Liver (tissue), 9 donors: ENCODE measurements around the gene CCDC63. TPM values are rescaled to one million over a fixed set of nuclear protein-coding genes. Genes with fewer than 3 reads are reported as not detected.

ENCODE experiments used
- DNase-seq: peaks from one replicate; pipeline ENCODE4 v3.0.0-alpha.2; 2017; ENCODE audit warnings: low spot score
- H3K27ac ChIP-seq, 2 donors: one replicate each; pipeline ENCODE4 v1.7.0; 2013; ENCODE audit warnings: inconsistent platforms in 2 of 2, low read length in 2 of 2, control low read depth in 1 of 2, low read depth in 1 of 2, mild to moderate bottlenecking in 1 of 2
- H3K27me3 ChIP-seq, 4 donors: one replicate each; pipeline versions ENCODE4 v1.6.1 to v1.7.0; 2013; ENCODE audit warnings: low read length in 3 of 4, inconsistent platforms in 1 of 4, mild to moderate bottlenecking in 1 of 4, moderate library complexity in 1 of 4; ENCODE audit not compliant: control insufficient read depth in 4 of 4, insufficient read depth in 4 of 4
- H3K36me3 ChIP-seq, 4 donors: one replicate each; pipeline versions ENCODE4 v1.6.1 to v1.7.0; 2013; ENCODE audit warnings: low read length in 3 of 4, mild to moderate bottlenecking in 3 of 4, low read depth in 1 of 4, moderate library complexity in 1 of 4; ENCODE audit not compliant: control insufficient read depth in 4 of 4, insufficient read depth in 3 of 4
- H3K4me1 ChIP-seq, 4 donors: one replicate each; pipeline versions ENCODE4 v1.6.1 to v1.7.0; 2013; ENCODE audit warnings: low read length in 3 of 4, mild to moderate bottlenecking in 3 of 4, moderate library complexity in 1 of 4; ENCODE audit not compliant: control insufficient read depth in 4 of 4, insufficient read depth in 4 of 4
- H3K4me3 ChIP-seq, 3 donors: one replicate each; pipeline versions ENCODE4 v1.6.1 to v1.7.0; 2013; ENCODE audit warnings: low read length in 3 of 3, control low read depth in 1 of 3, low read depth in 1 of 3, mild to moderate bottlenecking in 1 of 3
- H3K9ac ChIP-seq, 2 donors: one replicate each; pipeline ENCODE4 v1.7.0; 2013; ENCODE audit warnings: low read length in 2 of 2, mild to moderate bottlenecking in 2 of 2, moderate library complexity in 2 of 2, control low read depth in 1 of 2, low read depth in 1 of 2
- H3K9me3 ChIP-seq, 4 donors: one replicate each; pipeline versions ENCODE4 v1.6.1 to v1.7.0; 2013; ENCODE audit warnings: low read length in 3 of 4; ENCODE audit not compliant: control insufficient read depth in 4 of 4
- EGR1 ChIP-seq, 2 donors: IDR thresholded peaks; 2 replicates each; pipeline ENCODE4 v1.6.1; 2016 to 2018; ENCODE audit warnings: antibody characterized with exemption in 2 of 2, low read depth in 2 of 2
- FOXA1 ChIP-seq: IDR thresholded peaks from 2 replicates; pipeline ENCODE4 v1.6.1; 2016; ENCODE audit warnings: antibody characterized with exemption
- FOXA2 ChIP-seq: IDR thresholded peaks from 2 replicates; pipeline ENCODE4 v1.6.1; 2016; ENCODE audit warnings: antibody characterized with exemption
- GABPA ChIP-seq, 2 donors: IDR thresholded peaks in 1 of 2; conservative IDR thresholded peaks in 1 of 2; 2 replicates each; pipeline ENCODE4 v1.6.1; 2016; ENCODE audit warnings: antibody characterized with exemption in 2 of 2, mild to moderate bottlenecking in 1 of 2, moderate library complexity in 1 of 2
- HNF4A ChIP-seq, 2 donors: conservative IDR thresholded peaks; 2 replicates each; pipeline ENCODE4 v1.6.1; 2016; ENCODE audit warnings: antibody characterized with exemption in 2 of 2, mild to moderate bottlenecking in 2 of 2
- HNF4G ChIP-seq: IDR thresholded peaks from 2 replicates; pipeline ENCODE4 v1.6.1; 2016; ENCODE audit warnings: antibody characterized with exemption
- JUND ChIP-seq, 2 donors: IDR thresholded peaks; 2 replicates each; pipeline ENCODE4 v1.6.1; 2016; ENCODE audit warnings: antibody characterized with exemption in 2 of 2
- NR2F2 ChIP-seq: IDR thresholded peaks from 2 replicates; pipeline ENCODE4 v1.6.1; 2016; ENCODE audit warnings: antibody characterized with exemption
- RAD21 ChIP-seq, 2 donors: IDR thresholded peaks; 2 replicates each; pipeline ENCODE4 v1.6.1; 2016; ENCODE audit warnings: antibody characterized with exemption in 2 of 2, mild to moderate bottlenecking in 2 of 2
- RXRA ChIP-seq, 2 donors: IDR thresholded peaks; 2 replicates each; pipeline ENCODE4 v1.6.1; 2017 to 2018; ENCODE audit warnings: antibody characterized with exemption in 2 of 2, mild to moderate bottlenecking in 1 of 2
- SP1 ChIP-seq: IDR thresholded peaks from 2 replicates; pipeline ENCODE4 v1.6.1; 2018; ENCODE audit warnings: antibody characterized with exemption, mild to moderate bottlenecking
- TAF1 ChIP-seq: conservative IDR thresholded peaks from 2 replicates; pipeline ENCODE4 v1.6.1; 2016; ENCODE audit warnings: antibody characterized with exemption, mild to moderate bottlenecking
- YY1 ChIP-seq: IDR thresholded peaks from 2 replicates; pipeline ENCODE4 v1.6.1; 2016; ENCODE audit warnings: antibody characterized with exemption, mild to moderate bottlenecking
- WGBS: extraction: QIAGEN DNeasy Blood & Tissue Kit; methylation state at CpG from one replicate; pipeline ENCODE4 v1.1.7; 2013; 5-methylcytosine and 5-hydroxymethylcytosine counted together
- polyA plus RNA-seq, 2 donors: library from polyadenylated mRNA; stranded (reverse) in 1 of 2; unstranded in 1 of 2; fragments of 200-250 nt in 1 of 2; fragments of >200 nt in 1 of 2; fragmentation: Nextera tagmentation in 1 of 2; extraction: Ambion mirVana in 1 of 2; gene quantifications; one replicate each; pipeline versions ENCODE4 v1.2.1 to v1.2.3, GENCODE V29; 2013 to 2015
- total RNA-seq, 2 donors: library from RNA; depleted of rRNA; stranded (reverse); fragments of >200 nt; gene quantifications; one replicate each; pipeline ENCODE4 v1.2.3, GENCODE V29; 2014
- TF ChIP-seq, protein P1 (sequence below): IDR thresholded peaks from 2 replicates; pipeline ENCODE4 v1.6.1; 2016; ENCODE audit warnings: antibody characterized with exemption
- TF ChIP-seq, protein P2 (sequence below): fragments of 150-350 bp; IDR thresholded peaks from 2 replicates; pipeline ENCODE4 v1.5.1; 2017; ENCODE audit warnings: improper control_type of control experiment, low read depth, low read length; ENCODE audit not compliant: missing input control
- TF ChIP-seq, protein P3 (sequence below): IDR thresholded peaks from 2 replicates; pipeline ENCODE4 v1.6.1; 2016; ENCODE audit warnings: antibody characterized with exemption
- TF ChIP-seq, protein P4 (sequence below): IDR thresholded peaks from 2 replicates; pipeline ENCODE4 v1.6.1; 2016; ENCODE audit warnings: antibody characterized with exemption, mild to moderate bottlenecking
- TF ChIP-seq, protein P5 (sequence below): IDR thresholded peaks from 2 replicates; pipeline ENCODE4 v1.6.1; 2016; ENCODE audit warnings: antibody characterized with exemption
- donor health status: healthy.
- donor health status: healthy.
- donor health status: healthy.
- donor health status: healthy.
- donor health status: healthy.

Gene CCDC63
- total and polyA plus RNA-seq, 4 donors = not detected

DNA sequence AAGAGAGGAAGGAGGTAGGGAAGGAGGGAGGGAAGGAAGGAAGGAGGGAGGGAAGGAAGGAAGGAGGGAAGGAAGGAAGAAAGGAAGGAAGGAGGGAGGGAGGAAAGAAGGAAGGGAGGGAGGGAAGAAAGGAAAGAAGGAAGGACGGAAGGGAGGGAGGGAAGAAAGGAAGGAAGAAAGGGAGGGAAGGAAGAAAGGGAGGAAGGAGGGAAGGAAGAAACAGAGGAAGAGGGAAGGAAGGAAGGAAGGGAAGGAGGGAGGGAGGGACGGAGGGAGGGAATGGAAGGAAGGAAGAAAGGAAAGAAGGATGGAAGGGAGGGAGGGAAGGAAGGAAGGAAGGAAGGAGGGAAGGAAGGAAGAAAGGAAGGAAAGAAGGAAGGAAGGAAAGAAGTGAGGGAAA, 22.4 kb upstream of the CCDC63 start:
- H3K27ac ChIP-seq = no peak overlapping the region
- 79% methylated on average over 2 of the region's 2 CpGs for WGBS

More for the DNA sequence above, 22.4 kb upstream of the CCDC63 start:
- TF ChIP-seq, protein P1, sequence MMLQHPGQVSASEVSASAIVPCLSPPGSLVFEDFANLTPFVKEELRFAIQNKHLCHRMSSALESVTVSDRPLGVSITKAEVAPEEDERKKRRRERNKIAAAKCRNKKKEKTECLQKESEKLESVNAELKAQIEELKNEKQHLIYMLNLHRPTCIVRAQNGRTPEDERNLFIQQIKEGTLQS = no peak
- no peak for TF ChIP-seq NR2F2
- no peak for TF ChIP-seq EGR1 (IDR thresholded peaks at IDR 0.05; ENCODE audit: low read depth in 2 of 2)
- TF ChIP-seq, protein P2, sequence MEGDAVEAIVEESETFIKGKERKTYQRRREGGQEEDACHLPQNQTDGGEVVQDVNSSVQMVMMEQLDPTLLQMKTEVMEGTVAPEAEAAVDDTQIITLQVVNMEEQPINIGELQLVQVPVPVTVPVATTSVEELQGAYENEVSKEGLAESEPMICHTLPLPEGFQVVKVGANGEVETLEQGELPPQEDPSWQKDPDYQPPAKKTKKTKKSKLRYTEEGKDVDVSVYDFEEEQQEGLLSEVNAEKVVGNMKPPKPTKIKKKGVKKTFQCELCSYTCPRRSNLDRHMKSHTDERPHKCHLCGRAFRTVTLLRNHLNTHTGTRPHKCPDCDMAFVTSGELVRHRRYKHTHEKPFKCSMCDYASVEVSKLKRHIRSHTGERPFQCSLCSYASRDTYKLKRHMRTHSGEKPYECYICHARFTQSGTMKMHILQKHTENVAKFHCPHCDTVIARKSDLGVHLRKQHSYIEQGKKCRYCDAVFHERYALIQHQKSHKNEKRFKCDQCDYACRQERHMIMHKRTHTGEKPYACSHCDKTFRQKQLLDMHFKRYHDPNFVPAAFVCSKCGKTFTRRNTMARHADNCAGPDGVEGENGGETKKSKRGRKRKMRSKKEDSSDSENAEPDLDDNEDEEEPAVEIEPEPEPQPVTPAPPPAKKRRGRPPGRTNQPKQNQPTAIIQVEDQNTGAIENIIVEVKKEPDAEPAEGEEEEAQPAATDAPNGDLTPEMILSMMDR = no peak
- TF ChIP-seq SP1 = no peak
- TF ChIP-seq YY1 = no peak
- no peak for TF ChIP-seq TAF1
- TF ChIP-seq, protein P3, sequence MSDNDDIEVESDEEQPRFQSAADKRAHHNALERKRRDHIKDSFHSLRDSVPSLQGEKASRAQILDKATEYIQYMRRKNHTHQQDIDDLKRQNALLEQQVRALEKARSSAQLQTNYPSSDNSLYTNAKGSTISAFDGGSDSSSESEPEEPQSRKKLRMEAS = no peak
- no peak for TF ChIP-seq HNF4A (conservative IDR thresholded peaks at IDR 0.05)
- TF ChIP-seq JUND (IDR thresholded peaks at IDR 0.05) = no peak
- TF ChIP-seq FOXA1 = no peak
- TF ChIP-seq, protein P4, sequence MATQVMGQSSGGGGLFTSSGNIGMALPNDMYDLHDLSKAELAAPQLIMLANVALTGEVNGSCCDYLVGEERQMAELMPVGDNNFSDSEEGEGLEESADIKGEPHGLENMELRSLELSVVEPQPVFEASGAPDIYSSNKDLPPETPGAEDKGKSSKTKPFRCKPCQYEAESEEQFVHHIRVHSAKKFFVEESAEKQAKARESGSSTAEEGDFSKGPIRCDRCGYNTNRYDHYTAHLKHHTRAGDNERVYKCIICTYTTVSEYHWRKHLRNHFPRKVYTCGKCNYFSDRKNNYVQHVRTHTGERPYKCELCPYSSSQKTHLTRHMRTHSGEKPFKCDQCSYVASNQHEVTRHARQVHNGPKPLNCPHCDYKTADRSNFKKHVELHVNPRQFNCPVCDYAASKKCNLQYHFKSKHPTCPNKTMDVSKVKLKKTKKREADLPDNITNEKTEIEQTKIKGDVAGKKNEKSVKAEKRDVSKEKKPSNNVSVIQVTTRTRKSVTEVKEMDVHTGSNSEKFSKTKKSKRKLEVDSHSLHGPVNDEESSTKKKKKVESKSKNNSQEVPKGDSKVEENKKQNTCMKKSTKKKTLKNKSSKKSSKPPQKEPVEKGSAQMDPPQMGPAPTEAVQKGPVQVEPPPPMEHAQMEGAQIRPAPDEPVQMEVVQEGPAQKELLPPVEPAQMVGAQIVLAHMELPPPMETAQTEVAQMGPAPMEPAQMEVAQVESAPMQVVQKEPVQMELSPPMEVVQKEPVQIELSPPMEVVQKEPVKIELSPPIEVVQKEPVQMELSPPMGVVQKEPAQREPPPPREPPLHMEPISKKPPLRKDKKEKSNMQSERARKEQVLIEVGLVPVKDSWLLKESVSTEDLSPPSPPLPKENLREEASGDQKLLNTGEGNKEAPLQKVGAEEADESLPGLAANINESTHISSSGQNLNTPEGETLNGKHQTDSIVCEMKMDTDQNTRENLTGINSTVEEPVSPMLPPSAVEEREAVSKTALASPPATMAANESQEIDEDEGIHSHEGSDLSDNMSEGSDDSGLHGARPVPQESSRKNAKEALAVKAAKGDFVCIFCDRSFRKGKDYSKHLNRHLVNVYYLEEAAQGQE = no peak
- TF ChIP-seq GABPA (IDR thresholded peaks at IDR 0.05 in 1 of 2, conservative IDR thresholded peaks at IDR 0.05 in 1 of 2) = no peak
- no peak for TF ChIP-seq RXRA (IDR thresholded peaks at IDR 0.05)
- no peak for TF ChIP-seq RAD21 (IDR thresholded peaks at IDR 0.05)
- TF ChIP-seq, protein P5, sequence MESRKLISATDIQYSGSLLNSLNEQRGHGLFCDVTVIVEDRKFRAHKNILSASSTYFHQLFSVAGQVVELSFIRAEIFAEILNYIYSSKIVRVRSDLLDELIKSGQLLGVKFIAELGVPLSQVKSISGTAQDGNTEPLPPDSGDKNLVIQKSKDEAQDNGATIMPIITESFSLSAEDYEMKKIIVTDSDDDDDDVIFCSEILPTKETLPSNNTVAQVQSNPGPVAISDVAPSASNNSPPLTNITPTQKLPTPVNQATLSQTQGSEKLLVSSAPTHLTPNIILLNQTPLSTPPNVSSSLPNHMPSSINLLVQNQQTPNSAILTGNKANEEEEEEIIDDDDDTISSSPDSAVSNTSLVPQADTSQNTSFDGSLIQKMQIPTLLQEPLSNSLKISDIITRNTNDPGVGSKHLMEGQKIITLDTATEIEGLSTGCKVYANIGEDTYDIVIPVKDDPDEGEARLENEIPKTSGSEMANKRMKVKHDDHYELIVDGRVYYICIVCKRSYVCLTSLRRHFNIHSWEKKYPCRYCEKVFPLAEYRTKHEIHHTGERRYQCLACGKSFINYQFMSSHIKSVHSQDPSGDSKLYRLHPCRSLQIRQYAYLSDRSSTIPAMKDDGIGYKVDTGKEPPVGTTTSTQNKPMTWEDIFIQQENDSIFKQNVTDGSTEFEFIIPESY = no peak
- TF ChIP-seq HNF4G = no peak
- TF ChIP-seq FOXA2 = no peak
- Histone ChIP-seq H3K36me3 (no peaks in the 10 kb centered on the region), H3K4me3 (no peak overlapping the region), H3K9me3 (no peaks in the 10 kb centered on the region), H3K27me3 (no peaks in the 10 kb centered on the region), H3K9ac (no peak overlapping the region), H3K4me1 (peaks cover 0 to 1% (median 0%) of the 10 kb centered on the region in 4 donors)
- DNase-seq = no peak
